GM21619 (cell line): ENCODE results near the gene SUPV3L1.

Experiments
- ATAC-seq: cut with Tn5 transposase; IDR thresholded peaks from one replicate; pipeline ENCODE4 v1.9.1; 2021; ENCODE audit not compliant: unreplicated experiment

The SUPV3L1 gene

DNA sequence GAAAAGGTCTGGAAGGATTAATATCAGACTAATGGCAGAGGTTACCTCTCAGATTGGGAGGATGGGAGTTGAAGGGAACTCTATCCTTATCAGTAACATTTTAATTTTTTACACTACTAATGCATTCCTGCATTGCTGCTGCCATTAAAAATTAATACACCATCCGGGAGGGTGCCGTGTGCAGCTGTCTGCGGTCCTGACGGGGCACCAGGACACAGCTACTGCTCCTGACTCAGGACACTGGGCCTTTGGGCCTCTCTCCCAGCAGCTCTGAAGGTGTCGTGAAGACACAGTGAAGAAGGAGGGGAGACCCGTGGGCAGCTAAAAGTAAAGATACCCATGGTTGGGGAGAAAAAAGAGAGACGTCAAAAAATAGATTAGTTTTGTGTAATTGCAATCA, 74.8 kb downstream of the SUPV3L1 start:
- no peak for ATAC-seq
